GM12878 (cell line): ENCODE measurements around the gene RGS6. TPM values are rescaled to one million over a fixed set of nuclear protein-coding genes. Genes with fewer than 3 reads are reported as not detected.
A peak's percentile ranks its signal among the peaks of the same experiment; 100 is the strongest.

Experiments
- ATAC-seq: fragments of 200-7000 bp; cut with Tn5 transposase; 3 replicates; pipeline ENCODE4 v1.9.1; 2020; ENCODE audit warnings: mild to moderate bottlenecking, moderate library complexity
- BruUV-seq: library from RNA; stranded (reverse); fragments of 400-500 nt; replicated peaks from 2 replicates; lab custom pipeline; 2021; lab: Mats Ljungman, UMichigan
- CTCF ChIA-PET: fragments of 300-600 bp; sonication (Branson Sonifier 250); formaldehyde crosslinking; extraction: SDS; loops from one replicate; lab custom pipeline; 2021; ENCODE audit warnings: inconsistent platforms; lab: Yijun Ruan, JAX
- POLR2A ChIA-PET: fragments of 350-600 bp; formaldehyde crosslinking; extraction: SDS; loops from one replicate; lab custom pipeline; 2021; ENCODE audit warnings: inconsistent platforms; lab: Charles Lee
- RAD21 ChIA-PET: fragments of 300-600 bp; sonication (Branson Sonifier 250); formaldehyde crosslinking; loops from one replicate; lab custom pipeline; 2023; ENCODE audit warnings: antibody characterized with exemption; ENCODE audit not compliant: unreplicated experiment; lab: Charles Lee
- SMC1A ChIA-PET: fragments of 300-600 bp; sonication (Branson Sonifier 250); formaldehyde crosslinking; loops from one replicate; lab custom pipeline; 2023; ENCODE audit not compliant: unreplicated experiment, uncharacterized antibody; lab: Charles Lee
- DNase-seq: peaks from one replicate; pipeline ENCODE4 v3.0.0-alpha.2; 2011; ENCODE audit warnings: low read depth, low spot score
- FAIRE-seq: peaks from 3 replicates; lab custom pipeline; 2011; peaks lifted over from hg19 to GRCh38; lab: Jason Lieb, UNC
- H2AFZ ChIP-seq: 2 replicates; pipeline ENCODE4 v1.6.0; 2011; ENCODE audit warnings: low read depth, low read length, control low read depth; ENCODE audit not compliant: control insufficient read depth
- H3K27ac ChIP-seq: 2 replicates; pipeline ENCODE4 v1.5.1; 2011; ENCODE audit warnings: control low read depth; ENCODE audit not compliant: control insufficient read depth, insufficient read depth
- H3K27me3 ChIP-seq, 2 experiments: replicated peaks in 1 of 2; 2 replicates each; pipeline versions ENCODE4 v1.6.0 to v1.6.1; 2011; ENCODE audit warnings: low read length in 1 of 2; ENCODE audit not compliant: control insufficient read depth in 2 of 2, insufficient read depth in 2 of 2
- H3K36me3 ChIP-seq, 2 experiments: 2 replicates each; pipeline ENCODE4 v1.5.1; 2011; ENCODE audit warnings: low read length in 1 of 2; ENCODE audit not compliant: control insufficient read depth in 2 of 2, insufficient read depth in 2 of 2
- H3K4me1 ChIP-seq: 2 replicates; pipeline ENCODE4 v1.6.1; 2011; ENCODE audit warnings: mild to moderate bottlenecking, low read length, moderate library complexity, mixed read lengths; ENCODE audit not compliant: control insufficient read depth, insufficient read depth
- H3K4me2 ChIP-seq: 2 replicates; pipeline ENCODE4 v1.6.0; 2011; ENCODE audit warnings: control low read depth; ENCODE audit not compliant: control insufficient read depth, insufficient read depth
- H3K4me3 ChIP-seq: fragments of 200-600 bp; sonication (generic); 2 replicates; pipeline ENCODE4 v1.5.1; 2016
- H3K79me2 ChIP-seq: 2 replicates; pipeline ENCODE4 v1.6.0; 2011; ENCODE audit warnings: low read length; ENCODE audit not compliant: control insufficient read depth, insufficient read depth
- H3K9ac ChIP-seq: 2 replicates; pipeline ENCODE4 v1.8.0; 2011; ENCODE audit warnings: low read length, control low read depth, mixed read lengths; ENCODE audit not compliant: control insufficient read depth, insufficient read depth
- H3K9me3 ChIP-seq: replicated peaks from 3 replicates; pipeline ENCODE4 v1.5.1; 2011; ENCODE audit warnings: mild to moderate bottlenecking, low read length; ENCODE audit not compliant: control insufficient read depth, insufficient read depth
- H4K20me1 ChIP-seq: 2 replicates; pipeline ENCODE4 v1.6.0; 2011; ENCODE audit not compliant: control insufficient read depth, insufficient read depth
- BHLHE40 ChIP-seq, 2 experiments: fragments of 450-650 bp in 1 of 2; IDR thresholded peaks; 2 replicates each; pipeline ENCODE4 v1.6.1; 2011 to 2017; ENCODE audit warnings: low read depth in 2 of 2, borderline replicate concordance in 1 of 2, improper control_type of control experiment in 1 of 2, low read length in 1 of 2, mild to moderate bottlenecking in 1 of 2
- CBX3 ChIP-seq: fragments of 200-600 bp; sonication (generic); IDR thresholded peaks from 2 replicates; pipeline ENCODE4 v1.6.1; 2016; ENCODE audit warnings: low read depth, borderline replicate concordance
- CEBPB ChIP-seq, 2 experiments: fragments of 150-350 bp in 1 of 2; IDR thresholded peaks; 2 replicates each; pipeline ENCODE4 v1.6.1; 2012 to 2014; ENCODE audit warnings: low read depth in 2 of 2, low read length in 2 of 2, borderline replicate concordance in 1 of 2, inconsistent platforms in 1 of 2
- CREB1 ChIP-seq: IDR thresholded peaks from 2 replicates; pipeline ENCODE4 v1.6.1; 2012; ENCODE audit warnings: low read depth, mild to moderate bottlenecking, inconsistent platforms
- IKZF2 ChIP-seq, 2 experiments: fragments of 450-650 bp; IDR thresholded peaks; 2 replicates each; pipeline ENCODE4 v1.6.1; 2017; ENCODE audit warnings: mild to moderate bottlenecking in 2 of 2, moderate library complexity in 2 of 2
- KDM1A ChIP-seq: fragments of 200-600 bp; sonication (generic); IDR thresholded peaks from 2 replicates; pipeline ENCODE4 v1.6.1; 2016; ENCODE audit warnings: borderline replicate concordance
- KLF5 ChIP-seq: fragments of 450-650 bp; IDR thresholded peaks from 2 replicates; pipeline ENCODE4 v1.6.1; 2014; ENCODE audit warnings: mild to moderate bottlenecking; ENCODE audit not compliant: partially characterized antibody
- MEF2A ChIP-seq: IDR thresholded peaks from 2 replicates; pipeline ENCODE4 v1.6.1; 2011; ENCODE audit warnings: low read depth, mild to moderate bottlenecking, low read length, moderate library complexity; ENCODE audit not compliant: insufficient read depth
- MYC ChIP-seq: IDR thresholded peaks from 2 replicates; pipeline ENCODE4 v1.6.1; 2011; ENCODE audit warnings: mild to moderate bottlenecking, low read length, moderate library complexity, inconsistent platforms; ENCODE audit not compliant: insufficient read depth, insufficient replicate concordance, insufficient read length, severe bottlenecking
- NR2C1 ChIP-seq: fragments of 450-650 bp; IDR thresholded peaks from 2 replicates; pipeline ENCODE4 v1.6.1; 2017; ENCODE audit warnings: antibody characterized with exemption, mild to moderate bottlenecking, moderate library complexity
- PAX5 ChIP-seq: IDR thresholded peaks from 2 replicates; pipeline ENCODE4 v1.6.1; 2011; ENCODE audit warnings: low read depth, low read length, borderline replicate concordance
- POU2F2 ChIP-seq: IDR thresholded peaks from 3 replicates; pipeline ENCODE4 v1.6.1; 2011; ENCODE audit warnings: low read depth, mild to moderate bottlenecking, low read length, borderline replicate concordance
- RAD21 ChIP-seq: IDR thresholded peaks from 2 replicates; pipeline ENCODE4 v1.6.1; 2011; ENCODE audit warnings: mild to moderate bottlenecking, low read depth, low read length, moderate library complexity; ENCODE audit not compliant: insufficient read depth
- SIX5 ChIP-seq: IDR thresholded peaks from 2 replicates; pipeline ENCODE4 v1.6.1; 2011; ENCODE audit warnings: mild to moderate bottlenecking, low read depth, low read length, moderate library complexity; ENCODE audit not compliant: severe bottlenecking
- SMAD5 ChIP-seq: IDR thresholded peaks from 2 replicates; pipeline ENCODE4 v1.6.1; 2016; ENCODE audit warnings: antibody characterized with exemption, low read depth
- YBX1 ChIP-seq: fragments of 450-650 bp; IDR thresholded peaks from 2 replicates; pipeline ENCODE4 v1.6.1; 2016; ENCODE audit warnings: antibody characterized with exemption
- YY1 ChIP-seq: IDR thresholded peaks from 2 replicates; pipeline ENCODE4 v1.6.1; 2011; ENCODE audit warnings: low read depth, mild to moderate bottlenecking, low read length
- ZBED1 ChIP-seq: IDR thresholded peaks from 2 replicates; pipeline ENCODE4 v1.6.1; 2016; ENCODE audit warnings: borderline replicate concordance
- ZSCAN29 ChIP-seq: fragments of 450-650 bp; IDR thresholded peaks from 2 replicates; pipeline ENCODE4 v1.6.1; 2017; ENCODE audit warnings: mild to moderate bottlenecking, moderate library complexity
- WGBS: methylation state at CpG from one replicate; pipeline ENCODE4 v1.1.6; 2016; ENCODE audit warnings: low lambda C conversion rate; ENCODE audit not compliant: insufficient replicate concordance, insufficient coverage; ENCODE audit errors: missing lambda C conversion rate; 5-methylcytosine and 5-hydroxymethylcytosine counted together
- in situ Hi-C: fragments of 300-500 bp; cut with MboI; formaldehyde crosslinking; loops from 9 replicates; pipeline ENCODE4 v1.14.3; 2018; ENCODE audit warnings: mixed read lengths
- intact Hi-C: fragments of 100-400 bp; cut with micrococcal nuclease; formaldehyde crosslinking; loops from one replicate; pipeline ENCODE4 v1.14.2; 2022; ENCODE audit not compliant: unreplicated experiment
- polyA plus RNA-seq, 11 experiments: library from polyadenylated mRNA; depleted of rRNA in 4 of 11; unstranded in 6 of 11; stranded (reverse) in 5 of 11; fragments of >200 nt; fragmentation: Nextera tagmentation in 4 of 11; fragmentation: Illumina TruSeq in 1 of 11; extraction: Ambion mirVana in 4 of 11; extraction: Trizol in 1 of 11; gene quantifications; 1 replicate in 1 of 11; 2 replicates in 10 of 11; pipeline versions ENCODE4 v1.2.1 to v1.2.3, GENCODE V29; 2011 to 2016; ENCODE audit warnings: inconsistent platforms in 2 of 11, missing spikeins in 2 of 11, low read depth in 1 of 11
- total RNA-seq, 4 experiments: library from RNA; depleted of rRNA in 3 of 4; stranded (reverse); fragments of >200 nt in 3 of 4; fragmentation: Illumina TruSeq in 1 of 4; extraction: Trizol in 1 of 4; gene quantifications; 2 replicates each; pipeline versions ENCODE4 v1.2.1 to v1.2.3, GENCODE V29; 2013 to 2021
- TF ChIP-seq, protein P1 (sequence below): IDR thresholded peaks from 2 replicates; pipeline ENCODE4 v1.6.1; 2011; ENCODE audit warnings: low read depth, low read length, improper control_type of control experiment, borderline replicate concordance
- TF ChIP-seq, protein P2 (sequence below): fragments of 450-650 bp; IDR thresholded peaks from 2 replicates; pipeline ENCODE4 v1.6.1; 2017; ENCODE audit warnings: borderline replicate concordance

Gene RGS6
- total and polyA plus RNA-seq, 10 of the 15 experiments (the other 5 are each of a cell fraction or from before 2014, with no cell fraction given) = 3.9 to 18.1 (median 12.4) TPM

DNA sequence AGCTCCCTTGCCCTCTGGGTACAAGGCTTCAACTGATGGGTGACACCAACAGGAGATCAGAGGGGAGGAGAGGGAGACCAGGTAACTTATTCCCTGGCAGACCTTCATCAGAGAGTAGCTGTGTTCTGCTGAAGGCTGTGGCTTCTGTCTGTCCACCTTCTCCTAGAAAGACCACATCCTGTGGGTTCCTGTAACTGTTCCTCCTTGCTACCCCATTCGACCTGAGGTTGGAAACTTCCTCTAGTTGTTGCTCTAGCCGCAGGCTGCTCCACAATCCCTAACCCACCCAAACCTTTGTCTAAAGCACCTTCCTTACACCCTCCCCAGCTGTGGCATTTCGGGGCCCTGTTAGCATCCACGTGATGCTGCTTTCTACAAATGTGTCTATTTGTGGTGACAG, 507.5 kb downstream of the RGS6 start (continued):
- TF ChIP-seq BHLHE40 (IDR thresholded peaks at IDR 0.05; ENCODE audit: borderline replicate concordance in 1 of 2, low read depth in 2 of 2, low read length in 1 of 2) (peak in 1 of 2 experiments; percentile 20; a peak in 1 of 4 replicates), MYC (no peak), CBX3 (no peak), KLF5 (no peak), IKZF2 (IDR thresholded peaks at IDR 0.05) (peak; percentile 36 to 50; a peak in 2 of 4 replicates)
- TF ChIP-seq, protein P1, sequence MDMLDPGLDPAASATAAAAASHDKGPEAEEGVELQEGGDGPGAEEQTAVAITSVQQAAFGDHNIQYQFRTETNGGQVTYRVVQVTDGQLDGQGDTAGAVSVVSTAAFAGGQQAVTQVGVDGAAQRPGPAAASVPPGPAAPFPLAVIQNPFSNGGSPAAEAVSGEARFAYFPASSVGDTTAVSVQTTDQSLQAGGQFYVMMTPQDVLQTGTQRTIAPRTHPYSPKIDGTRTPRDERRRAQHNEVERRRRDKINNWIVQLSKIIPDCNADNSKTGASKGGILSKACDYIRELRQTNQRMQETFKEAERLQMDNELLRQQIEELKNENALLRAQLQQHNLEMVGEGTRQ = no peak
- TF ChIP-seq, protein P2, sequence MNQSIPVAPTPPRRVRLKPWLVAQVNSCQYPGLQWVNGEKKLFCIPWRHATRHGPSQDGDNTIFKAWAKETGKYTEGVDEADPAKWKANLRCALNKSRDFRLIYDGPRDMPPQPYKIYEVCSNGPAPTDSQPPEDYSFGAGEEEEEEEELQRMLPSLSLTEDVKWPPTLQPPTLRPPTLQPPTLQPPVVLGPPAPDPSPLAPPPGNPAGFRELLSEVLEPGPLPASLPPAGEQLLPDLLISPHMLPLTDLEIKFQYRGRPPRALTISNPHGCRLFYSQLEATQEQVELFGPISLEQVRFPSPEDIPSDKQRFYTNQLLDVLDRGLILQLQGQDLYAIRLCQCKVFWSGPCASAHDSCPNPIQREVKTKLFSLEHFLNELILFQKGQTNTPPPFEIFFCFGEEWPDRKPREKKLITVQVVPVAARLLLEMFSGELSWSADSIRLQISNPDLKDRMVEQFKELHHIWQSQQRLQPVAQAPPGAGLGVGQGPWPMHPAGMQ = no peak

DNA sequence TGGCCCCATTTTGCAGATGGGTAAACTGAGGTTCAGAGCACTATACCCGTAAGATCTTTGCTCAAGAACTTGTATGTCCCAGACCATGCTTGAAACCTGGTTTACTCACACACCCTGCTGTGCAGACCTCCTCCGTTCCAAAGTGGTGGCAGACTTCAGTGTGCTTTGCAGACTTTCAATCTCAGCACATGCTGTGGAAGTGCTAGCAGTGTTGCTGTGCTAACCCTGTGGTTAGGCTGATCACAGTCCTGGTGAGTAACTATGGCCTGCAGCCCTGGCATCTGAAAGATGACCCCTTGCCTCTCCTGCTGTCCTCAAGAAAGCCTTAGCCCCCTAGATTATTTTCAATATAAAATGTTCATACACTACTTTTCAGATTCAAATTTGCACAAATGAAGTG, 511.0 kb downstream of the RGS6 start:
- Histone ChIP-seq H3K27me3 (no peaks in the 10 kb centered on the region), H3K27ac (no peak overlapping the region), H3K4me2 (no peak overlapping the region), H3K9me3 (no peaks in the 10 kb centered on the region), H3K4me1 (peaks cover 27% of the 10 kb centered on the region), H3K79me2 (no peaks in the 10 kb centered on the region), H3K9ac (no peak overlapping the region), H3K36me3 (no peaks in the 10 kb centered on the region), H2AFZ (no peak overlapping the region; the same call in 1 of the 2 replicates), H3K4me3 (no peak overlapping the region), H4K20me1 (no peaks in the 10 kb centered on the region)
- ChIA-PET SMC1A (interaction anchor here (1.2 to 8.7 kb wide), 6 partner anchors 9 to 71 kb away, joined by 3 to 91 read pairs (median 6); no protein-coding TSS in a partner anchor), CTCF (interaction anchor here (0.5 to 2.9 kb wide), 3 partner anchors 23 to 905 kb away, joined by 3 to 9 read pairs (median 6); no protein-coding TSS in a partner anchor), RAD21 (interaction anchor here (0.9 to 1.5 kb wide), 3 partner anchors 9 to 71 kb away, joined by 3 to 5 read pairs (median 4); no protein-coding TSS in a partner anchor), POLR2A (no interaction called here)
- FAIRE-seq = no peak
- intact Hi-C loops (no loop called here), in situ Hi-C loops (no loop called here)
- no peak for ATAC-seq
- BruUV-seq = no TSS peak
- no peak for TF ChIP-seq POU2F2
- no peak for TF ChIP-seq ZBED1
- no peak for TF ChIP-seq KDM1A
- TF ChIP-seq YBX1 = no peak
- TF ChIP-seq SMAD5 = no peak
- no peak for TF ChIP-seq MEF2A
- no peak for TF ChIP-seq NR2C1
- no peak for TF ChIP-seq ZSCAN29
- TF ChIP-seq RAD21 = no peak
- no peak for TF ChIP-seq PAX5
- no peak for TF ChIP-seq CEBPB (IDR thresholded peaks at IDR 0.05; ENCODE audit: borderline replicate concordance in 1 of 2, low read depth in 2 of 2, low read length in 2 of 2)
- no peak for TF ChIP-seq CREB1
- TF ChIP-seq, protein P2 = no peak
- TF ChIP-seq SIX5 = no peak
- TF ChIP-seq YY1 = no peak
- WGBS = 76% methylated on average over 2 of the region's 2 CpGs
- DNase-seq = no peak
